Cerebellar nuclear complex (tissue), 1 donor: Measurements from ENCODE around the gene ENPP7.

Source experiments
- DNase-seq, 2 experiments: peaks; one replicate each; lab custom pipeline; 2025; lab: John Stamatoyannopoulos, UW

ENPP7 gene

DNA sequence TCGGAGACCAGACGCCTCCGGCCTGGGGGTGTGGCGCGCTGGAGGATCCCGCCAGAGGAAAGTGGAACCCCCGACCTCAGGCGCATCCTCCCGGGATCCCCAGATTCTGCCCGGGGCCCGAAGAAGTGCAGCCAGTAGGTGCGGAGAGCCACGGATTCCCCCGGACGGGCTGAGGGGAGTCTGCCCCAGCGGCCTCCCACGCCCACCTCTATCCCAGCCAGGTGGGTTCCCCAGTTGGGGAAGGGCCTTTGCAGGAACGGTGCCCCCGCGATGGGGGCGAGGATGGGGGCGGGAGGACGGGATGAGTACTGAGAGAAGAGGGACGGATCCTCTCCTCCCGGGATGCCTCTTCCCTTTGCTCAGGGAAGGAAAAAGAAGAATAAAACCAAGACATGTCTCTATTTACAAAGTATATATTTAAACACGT is 61.0 kb downstream of the ENPP7 start:
- no peak for DNase-seq
